ENCODE results near the gene MCF2.

MCF2 gene

GRCh38 chrX:139585613-139586012 is 122.4 kb downstream of the MCF2 start:
- DNase-seq (ENCODE audit: low read depth in 3 of 3) = no peak

- DNase-seq (ENCODE audit: low read depth in 3 of 3) = no peak
Measured at GRCh38 chrX:139581068-139581467, 126.9 kb downstream of the MCF2 start.

GRCh38 chrX:139566981-139567380 is 141.0 kb downstream of the MCF2 start:
- no peak for DNase-seq (ENCODE audit: low read depth in 3 of 3)

GRCh38 chrX:139563251-139563650 is 144.7 kb downstream of the MCF2 start:
- DNase-seq (ENCODE audit: low read depth in 3 of 3) = no peak

GRCh38 chrX:139560221-139560620 is 147.7 kb downstream of the MCF2 start:
- DNase-seq (ENCODE audit: low read depth in 3 of 3) = no peak

GRCh38 chrX:139559383-139560042 is 148.5 kb downstream of the MCF2 start:
- no peak for DNase-seq (ENCODE audit: low read depth in 3 of 3)

GRCh38 chrX:139554991-139555675 is 152.8 kb downstream of the MCF2 start:
- no peak for DNase-seq (ENCODE audit: low read depth in 3 of 3)

- no peak for DNase-seq (ENCODE audit: low read depth in 3 of 3)
Measured at GRCh38 chrX:139554376-139554775, 153.6 kb downstream of the MCF2 start.

- DNase-seq (ENCODE audit: low read depth in 3 of 3) = no peak
Measured at GRCh38 chrX:139544591-139544990, 163.4 kb downstream of the MCF2 start.

GRCh38 chrX:139543920-139544319 is 164.0 kb downstream of the MCF2 start:
- DNase-seq (ENCODE audit: low read depth in 3 of 3) = no peak

- no peak for DNase-seq (ENCODE audit: low read depth in 3 of 3)
Measured at GRCh38 chrX:139542652-139543051, 165.3 kb downstream of the MCF2 start.

- DNase-seq (ENCODE audit: low read depth in 3 of 3) = no peak
Measured at GRCh38 chrX:139538907-139539790, 168.8 kb downstream of the MCF2 start.

- no peak for DNase-seq (ENCODE audit: low read depth in 3 of 3)
Measured at GRCh38 chrX:139533444-139533843, 174.5 kb downstream of the MCF2 start.

- DNase-seq (ENCODE audit: low read depth in 3 of 3) = no peak
Measured at GRCh38 chrX:139532834-139533233, 175.1 kb downstream of the MCF2 start.
